GM12878 (cell line): Measurements from ENCODE around the gene FOXK1. TPM values are rescaled to one million over a fixed set of nuclear protein-coding genes. Genes with fewer than 3 reads are reported as not detected.

Source experiments
- ATAC-seq: fragments of 200-7000 bp; cut with Tn5 transposase; 3 replicates; pipeline ENCODE4 v1.9.1; 2020; ENCODE audit warnings: mild to moderate bottlenecking, moderate library complexity
- BruUV-seq: library from RNA; stranded (reverse); fragments of 400-500 nt; replicated peaks from 2 replicates; lab custom pipeline; 2021; lab: Mats Ljungman, UMichigan
- CTCF ChIA-PET: fragments of 300-600 bp; sonication (Branson Sonifier 250); formaldehyde crosslinking; extraction: SDS; loops from one replicate; lab custom pipeline; 2021; ENCODE audit warnings: inconsistent platforms; lab: Yijun Ruan, JAX
- POLR2A ChIA-PET: fragments of 350-600 bp; formaldehyde crosslinking; extraction: SDS; loops from one replicate; lab custom pipeline; 2021; ENCODE audit warnings: inconsistent platforms; lab: Charles Lee
- RAD21 ChIA-PET: fragments of 300-600 bp; sonication (Branson Sonifier 250); formaldehyde crosslinking; loops from one replicate; lab custom pipeline; 2023; ENCODE audit warnings: antibody characterized with exemption; ENCODE audit not compliant: unreplicated experiment; lab: Charles Lee
- SMC1A ChIA-PET: fragments of 300-600 bp; sonication (Branson Sonifier 250); formaldehyde crosslinking; loops from one replicate; lab custom pipeline; 2023; ENCODE audit not compliant: unreplicated experiment, uncharacterized antibody; lab: Charles Lee
- DNase-seq: peaks from one replicate; pipeline ENCODE4 v3.0.0-alpha.2; 2011; ENCODE audit warnings: low read depth, low spot score
- FAIRE-seq: peaks from 3 replicates; lab custom pipeline; 2011; peaks lifted over from hg19 to GRCh38; lab: Jason Lieb, UNC
- H2AFZ ChIP-seq: 2 replicates; pipeline ENCODE4 v1.6.0; 2011; ENCODE audit warnings: low read depth, low read length, control low read depth; ENCODE audit not compliant: control insufficient read depth
- H3K27ac ChIP-seq: 2 replicates; pipeline ENCODE4 v1.5.1; 2011; ENCODE audit warnings: control low read depth; ENCODE audit not compliant: control insufficient read depth, insufficient read depth
- H3K27me3 ChIP-seq, 2 experiments: replicated peaks in 1 of 2; 2 replicates each; pipeline versions ENCODE4 v1.6.0 to v1.6.1; 2011; ENCODE audit warnings: low read length in 1 of 2; ENCODE audit not compliant: control insufficient read depth in 2 of 2, insufficient read depth in 2 of 2
- H3K36me3 ChIP-seq, 2 experiments: 2 replicates each; pipeline ENCODE4 v1.5.1; 2011; ENCODE audit warnings: low read length in 1 of 2; ENCODE audit not compliant: control insufficient read depth in 2 of 2, insufficient read depth in 2 of 2
- H3K4me1 ChIP-seq: 2 replicates; pipeline ENCODE4 v1.6.1; 2011; ENCODE audit warnings: mild to moderate bottlenecking, low read length, moderate library complexity, mixed read lengths; ENCODE audit not compliant: control insufficient read depth, insufficient read depth
- H3K4me2 ChIP-seq: 2 replicates; pipeline ENCODE4 v1.6.0; 2011; ENCODE audit warnings: control low read depth; ENCODE audit not compliant: control insufficient read depth, insufficient read depth
- H3K4me3 ChIP-seq: fragments of 200-600 bp; sonication (generic); 2 replicates; pipeline ENCODE4 v1.5.1; 2016
- H3K79me2 ChIP-seq: 2 replicates; pipeline ENCODE4 v1.6.0; 2011; ENCODE audit warnings: low read length; ENCODE audit not compliant: control insufficient read depth, insufficient read depth
- H3K9ac ChIP-seq: 2 replicates; pipeline ENCODE4 v1.8.0; 2011; ENCODE audit warnings: low read length, control low read depth, mixed read lengths; ENCODE audit not compliant: control insufficient read depth, insufficient read depth
- H3K9me3 ChIP-seq: replicated peaks from 3 replicates; pipeline ENCODE4 v1.5.1; 2011; ENCODE audit warnings: mild to moderate bottlenecking, low read length; ENCODE audit not compliant: control insufficient read depth, insufficient read depth
- H4K20me1 ChIP-seq: 2 replicates; pipeline ENCODE4 v1.6.0; 2011; ENCODE audit not compliant: control insufficient read depth, insufficient read depth
- BMI1 ChIP-seq: fragments of 450-650 bp; IDR thresholded peaks from 2 replicates; pipeline ENCODE4 v1.6.1; 2016; ENCODE audit warnings: mild to moderate bottlenecking, moderate library complexity, borderline replicate concordance
- E4F1 ChIP-seq: fragments of 450-650 bp; IDR thresholded peaks from 2 replicates; pipeline ENCODE4 v1.6.1; 2018; ENCODE audit warnings: borderline replicate concordance, mild to moderate bottlenecking; ENCODE audit not compliant: partially characterized antibody
- ESRRA ChIP-seq: IDR thresholded peaks from 2 replicates; pipeline ENCODE4 v1.6.1; 2012; ENCODE audit warnings: mild to moderate bottlenecking, low read length, improper control_type of control experiment
- EZH2 ChIP-seq: IDR thresholded peaks from 2 replicates; pipeline ENCODE4 v1.6.1; 2012; ENCODE audit warnings: low read depth, mild to moderate bottlenecking, control low read depth, inconsistent platforms, low read length, borderline replicate concordance; ENCODE audit not compliant: control insufficient read depth
- FOXM1 ChIP-seq: IDR thresholded peaks from 2 replicates; pipeline ENCODE4 v1.6.1; 2012; ENCODE audit warnings: low read depth, mild to moderate bottlenecking, inconsistent platforms, low read length, moderate library complexity
- HDAC6 ChIP-seq: fragments of 200-600 bp; sonication (generic); IDR thresholded peaks from one replicate; pipeline ENCODE4 v1.8.0; 2017; ENCODE audit warnings: antibody characterized with exemption; ENCODE audit not compliant: unreplicated experiment
- IRF5 ChIP-seq: fragments of 450-650 bp; IDR thresholded peaks from 2 replicates; pipeline ENCODE4 v1.6.1; 2017; ENCODE audit warnings: borderline replicate concordance
- MTA2 ChIP-seq: fragments of 450-650 bp; IDR thresholded peaks from 2 replicates; pipeline ENCODE4 v1.6.1; 2016; ENCODE audit warnings: low read depth, mild to moderate bottlenecking, moderate library complexity
- NFIC ChIP-seq: IDR thresholded peaks from 2 replicates; pipeline ENCODE4 v1.6.1; 2012; ENCODE audit warnings: low read depth, mild to moderate bottlenecking, inconsistent platforms, low read length, moderate library complexity
- NRF1 ChIP-seq: conservative IDR thresholded peaks from 2 replicates; pipeline ENCODE4 v1.6.1; 2011; ENCODE audit warnings: mild to moderate bottlenecking, low read depth, low read length, improper control_type of control experiment
- RELA ChIP-seq: fragments of 450-650 bp; IDR thresholded peaks from 2 replicates; pipeline ENCODE4 v1.8.0; 2014; ENCODE audit warnings: borderline replicate concordance; ENCODE audit not compliant: partially characterized antibody
- REST ChIP-seq: IDR thresholded peaks from 2 replicates; pipeline ENCODE4 v1.6.1; 2012; ENCODE audit warnings: mild to moderate bottlenecking, low read depth, low read length
- SMARCA5 ChIP-seq: fragments of 450-650 bp; IDR thresholded peaks from 2 replicates; pipeline ENCODE4 v1.6.1; 2017; ENCODE audit warnings: mild to moderate bottlenecking
- STAT1 ChIP-seq: fragments of 450-650 bp; conservative IDR thresholded peaks from 2 replicates; pipeline ENCODE4 v1.6.1; 2014; ENCODE audit warnings: antibody characterized with exemption, mild to moderate bottlenecking
- USF2 ChIP-seq: IDR thresholded peaks from 2 replicates; pipeline ENCODE4 v1.6.1; 2011; ENCODE audit warnings: low read depth, low read length, improper control_type of control experiment, borderline replicate concordance
- ZNF24 ChIP-seq: fragments of 450-650 bp; IDR thresholded peaks from 2 replicates; pipeline ENCODE4 v1.6.1; 2017; ENCODE audit warnings: antibody characterized with exemption, mild to moderate bottlenecking
- WGBS: methylation state at CpG from one replicate; pipeline ENCODE4 v1.1.6; 2016; ENCODE audit warnings: low lambda C conversion rate; ENCODE audit not compliant: insufficient replicate concordance, insufficient coverage; ENCODE audit errors: missing lambda C conversion rate; 5-methylcytosine and 5-hydroxymethylcytosine counted together
- in situ Hi-C: fragments of 300-500 bp; cut with MboI; formaldehyde crosslinking; loops from 9 replicates; pipeline ENCODE4 v1.14.3; 2018; ENCODE audit warnings: mixed read lengths
- intact Hi-C: fragments of 100-400 bp; cut with micrococcal nuclease; formaldehyde crosslinking; loops from one replicate; pipeline ENCODE4 v1.14.2; 2022; ENCODE audit not compliant: unreplicated experiment
- polyA plus RNA-seq, 11 experiments: library from polyadenylated mRNA; depleted of rRNA in 4 of 11; unstranded in 6 of 11; stranded (reverse) in 5 of 11; fragments of >200 nt; fragmentation: Nextera tagmentation in 4 of 11; fragmentation: Illumina TruSeq in 1 of 11; extraction: Ambion mirVana in 4 of 11; extraction: Trizol in 1 of 11; gene quantifications; 1 replicate in 1 of 11; 2 replicates in 10 of 11; pipeline versions ENCODE4 v1.2.1 to v1.2.3, GENCODE V29; 2011 to 2016; ENCODE audit warnings: inconsistent platforms in 2 of 11, missing spikeins in 2 of 11, low read depth in 1 of 11
- total RNA-seq, 4 experiments: library from RNA; depleted of rRNA in 3 of 4; stranded (reverse); fragments of >200 nt in 3 of 4; fragmentation: Illumina TruSeq in 1 of 4; extraction: Trizol in 1 of 4; gene quantifications; 2 replicates each; pipeline versions ENCODE4 v1.2.1 to v1.2.3, GENCODE V29; 2013 to 2021

FOXK1 gene
- total and polyA plus RNA-seq, 10 of the 15 experiments (the other 5 are each of a cell fraction or from before 2014, with no cell fraction given) = 0.24 to 31.8 (median 4.5) TPM

- no peak for TF ChIP-seq EZH2
- TF ChIP-seq SMARCA5 = no peak
- no peak for TF ChIP-seq REST
- no peak for TF ChIP-seq STAT1
- no peak for TF ChIP-seq ZNF24
- TF ChIP-seq IRF5 = no peak
- no peak for TF ChIP-seq NRF1
- TF ChIP-seq E4F1 = no peak
- no peak for TF ChIP-seq HDAC6
- no peak for TF ChIP-seq ESRRA
- no peak for TF ChIP-seq MTA2
- no peak for TF ChIP-seq RELA
- no peak for TF ChIP-seq BMI1
- TF ChIP-seq FOXM1 = no peak
- TF ChIP-seq USF2 = no peak
- no peak for TF ChIP-seq NFIC
- Histone ChIP-seq H3K9me3 (no peaks in the 10 kb centered on the region), H3K27me3 (no peaks in the 10 kb centered on the region), H3K36me3 (peaks cover 15 to 18% of the 10 kb centered on the region in 2 experiments; a peak in 3 of 4 replicates), H3K4me3 (no peak overlapping the region), H3K9ac (no peak overlapping the region), H4K20me1 (no peaks in the 10 kb centered on the region), H3K4me1 (peaks cover 29% of the 10 kb centered on the region), H3K79me2 (peaks cover 12% of the 10 kb centered on the region), H3K4me2 (peak overlapping the region; percentile 90), H2AFZ (no peak overlapping the region), H3K27ac (peak overlapping the region; percentile 90)
- ChIA-PET RAD21 (interaction anchor here (0.8 to 2.0 kb wide), 5 partner anchors 26 to 64 kb away, joined by 3 to 7 read pairs (median 5); partner anchors contain the start of gene AP5Z1), SMC1A (interaction anchor here (0.9 to 1.6 kb wide), 2 partner anchors 28 to 57 kb away, joined by 3 to 6 read pairs; partner anchors contain the start of gene AP5Z1), CTCF (interaction anchor here (0.9 to 1.6 kb wide), 4 partner anchors 9 to 111 kb away, joined by 3 to 5 read pairs (median 3); no protein-coding TSS in a partner anchor), POLR2A (no interaction called here)
- intact Hi-C loops (no loop called here), in situ Hi-C loops (no loop called here)
- ATAC-seq = no peak
- no TSS peak for BruUV-seq
- FAIRE-seq = no peak
- no peak for DNase-seq
- 97% methylated on average over 22 of the region's 22 CpGs for whole genome bisulfite sequencing
These were observed 64.9 kb downstream of the FOXK1 start for GRCh38 chr7:4747013-4747412.
